Measurements from ENCODE around the gene INA.

- TF ChIP-seq POLR2A (IDR thresholded peaks at IDR 0.05) (no peak), CTCF (IDR thresholded peaks at IDR 0.05) (no peak), POLR2AphosphoS5 (IDR thresholded peaks at IDR 0.05) (no peak)
Measured at GRCh38 chr10:103310197-103310596, 33.3 kb downstream of the INA start.

Measured in breast epithelium (tissue), 3 donors.